DND-41 (cell line): ENCODE data around the gene TMEM217.

Experiments used
- ATAC-seq: fragments of 200-7000 bp; cut with Tn5 transposase; 3 replicates; pipeline ENCODE4 v1.9.1; 2021; ENCODE audit warnings: low read depth; ENCODE audit not compliant: insufficient read depth
- DNase-seq: peaks from one replicate; pipeline ENCODE4 v3.0.0-alpha.2; 2020
- H2AFZ ChIP-seq: 2 replicates; pipeline ENCODE4 v1.6.0; 2012; ENCODE audit warnings: low read depth, low read length
- H3K27ac ChIP-seq: 2 replicates; pipeline ENCODE4 v1.5.1; 2012; ENCODE audit warnings: low read length, inconsistent platforms
- H3K27me3 ChIP-seq: fragments of 200-600 bp; sonication (generic); 2 replicates; pipeline ENCODE4 v1.6.0; 2012; ENCODE audit warnings: low read length, mild to moderate bottlenecking, inconsistent platforms; ENCODE audit not compliant: insufficient read depth, poor library complexity
- H3K36me3 ChIP-seq: 2 replicates; pipeline ENCODE4 v1.5.1; 2012; ENCODE audit warnings: low read length, inconsistent platforms; ENCODE audit not compliant: insufficient read depth
- H3K4me1 ChIP-seq: 2 replicates; pipeline ENCODE4 v1.5.1; 2012; ENCODE audit warnings: mild to moderate bottlenecking, low read length; ENCODE audit not compliant: insufficient read depth
- H3K4me2 ChIP-seq: 2 replicates; pipeline ENCODE4 v1.6.0; 2012; ENCODE audit warnings: mild to moderate bottlenecking, moderate library complexity, low read length, inconsistent platforms; ENCODE audit not compliant: insufficient read depth
- H3K4me3 ChIP-seq, 2 experiments: fragments of 200-600 bp in 1 of 2; shearing (Covaris generic) in 1 of 2; 2 replicates each; pipeline ENCODE4 v1.5.1; 2012 to 2016; ENCODE audit warnings: inconsistent platforms in 2 of 2, low read length in 2 of 2, mild to moderate bottlenecking in 2 of 2, low read depth in 1 of 2, moderate library complexity in 1 of 2
- H3K79me2 ChIP-seq: 2 replicates; pipeline ENCODE4 v1.6.0; 2012; ENCODE audit warnings: low read length, inconsistent platforms; ENCODE audit not compliant: insufficient read depth
- H3K9ac ChIP-seq: 2 replicates; pipeline ENCODE4 v1.6.0; 2012; ENCODE audit warnings: low read depth, mild to moderate bottlenecking, inconsistent platforms, low read length, moderate library complexity
- H3K9me3 ChIP-seq: 2 replicates; pipeline ENCODE4 v1.5.1; 2012; ENCODE audit warnings: low read length, moderate library complexity, mild to moderate bottlenecking, inconsistent platforms; ENCODE audit not compliant: insufficient read depth, severe bottlenecking
- H4K20me1 ChIP-seq: 2 replicates; pipeline ENCODE4 v1.6.0; 2012; ENCODE audit warnings: low read length; ENCODE audit not compliant: insufficient read depth
- CTCF ChIP-seq: IDR thresholded peaks from 2 replicates; pipeline ENCODE4 v1.5.1; 2012; ENCODE audit warnings: borderline replicate concordance, low read length, moderate library complexity, mild to moderate bottlenecking; ENCODE audit not compliant: poor library complexity, severe bottlenecking; ENCODE audit errors: extremely low read depth
- EZH2 ChIP-seq: IDR thresholded peaks from 3 replicates; pipeline ENCODE4 v1.6.1; 2012; ENCODE audit warnings: borderline replicate concordance, low read depth, mild to moderate bottlenecking, moderate library complexity, low read length, inconsistent platforms; ENCODE audit not compliant: severe bottlenecking

The TMEM217 gene

GRCh38 chr6:37243816-37244370, 14.1 kb downstream of the TMEM217 start:
- Histone ChIP-seq H3K79me2 (peaks cover 6% of the 10 kb centered on the region), H4K20me1 (no peaks in the 10 kb centered on the region), H3K4me3 (no peak overlapping the region), H2AFZ (no peak overlapping the region), H3K4me2 (no peak overlapping the region), H3K9ac (no peak overlapping the region), H3K36me3 (no peaks in the 10 kb centered on the region; the same call in 1 of the 2 replicates), H3K27ac (no peak overlapping the region), H3K4me1 (peaks cover 23% of the 10 kb centered on the region), H3K27me3 (no peaks in the 10 kb centered on the region), H3K9me3 (no peaks in the 10 kb centered on the region)
- DNase-seq = no peak
- no peak for ATAC-seq
- TF ChIP-seq CTCF = no peak
- no peak for TF ChIP-seq EZH2

GRCh38 chr6:37243131-37243815, 14.7 kb downstream of the TMEM217 start:
- no peaks in the 10 kb centered on the region for H4K20me1 ChIP-seq
- H3K27me3 ChIP-seq = no peaks in the 10 kb centered on the region
- H3K9me3 ChIP-seq = no peaks in the 10 kb centered on the region
- no peak for DNase-seq
- TF ChIP-seq CTCF = no peak
- TF ChIP-seq EZH2 = no peak
- no peak overlapping the region for H3K9ac ChIP-seq
- no peak overlapping the region for H3K4me3 ChIP-seq
- no peak overlapping the region for H3K4me2 ChIP-seq
- H2AFZ ChIP-seq = no peak overlapping the region
- ATAC-seq = no peak
- H3K36me3 ChIP-seq = no peaks in the 10 kb centered on the region; the same call in 1 of the 2 replicates
- H3K4me1 ChIP-seq = peaks cover 23% of the 10 kb centered on the region
- 0 out of 2 replicates have a peak overlapping the region, but pooled peaks have one; percentile 15 for H3K27ac ChIP-seq
- H3K79me2 ChIP-seq = peaks cover 5% of the 10 kb centered on the region

DNA sequence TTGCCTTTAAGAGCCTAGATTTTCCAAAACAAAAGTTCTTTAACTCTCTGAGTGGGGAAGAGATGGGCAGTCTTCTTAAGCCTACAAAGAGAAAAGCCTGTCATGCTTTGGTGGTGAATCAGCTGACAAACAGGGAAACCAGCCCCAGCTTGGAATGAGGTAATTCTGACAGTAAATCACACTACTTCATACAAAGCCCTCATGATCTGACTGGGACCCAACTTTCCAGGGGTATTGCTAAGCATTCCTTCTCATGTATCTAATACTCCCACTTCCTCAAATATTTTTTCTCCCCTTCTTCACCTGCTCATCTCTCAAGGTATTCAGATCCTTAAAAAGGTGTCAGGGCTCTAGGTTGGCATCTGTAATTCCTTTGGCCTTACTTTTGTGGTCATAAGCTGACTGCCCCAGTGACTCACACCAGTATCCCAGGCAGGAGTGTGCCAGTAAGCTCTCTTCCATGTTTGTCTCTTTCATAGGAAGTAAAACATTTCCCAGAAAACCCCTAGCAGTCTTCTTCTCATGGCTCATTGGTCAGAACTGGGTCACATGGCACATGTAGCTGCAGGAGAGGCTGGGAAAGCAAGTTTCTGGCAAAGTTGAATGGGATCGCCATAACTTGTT, 15.4 kb downstream of the TMEM217 start:
- Histone ChIP-seq H3K4me2 (no peak overlapping the region), H3K27me3 (no peaks in the 10 kb centered on the region), H3K4me1 (peaks cover 23% of the 10 kb centered on the region), H3K4me3 (no peak overlapping the region), H4K20me1 (no peaks in the 10 kb centered on the region), H3K9ac (no peak overlapping the region), H3K79me2 (peaks cover under 1% of the 10 kb centered on the region; the same call in 1 of the 2 replicates), H3K27ac (no peak overlapping the region; the same call in 1 of the 2 replicates), H3K36me3 (no peaks in the 10 kb centered on the region), H3K9me3 (no peaks in the 10 kb centered on the region), H2AFZ (no peak overlapping the region)
- TF ChIP-seq EZH2 (no peak), CTCF (no peak)
- no peak for DNase-seq
- ATAC-seq = no peak
